HepG2 (cell line): Measurements from ENCODE around the gene SMIM43. TPM values are rescaled to one million over a fixed set of nuclear protein-coding genes. Genes with fewer than 3 reads are reported as not detected.

Source experiments
- E2F2 ChIP-seq: sonication (generic); formaldehyde crosslinking; IDR thresholded peaks from 2 replicates; pipeline ENCODE4 v1.4.0; 2020; ENCODE audit warnings: missing genetic modification reagents, borderline replicate concordance
- KDM5B ChIP-seq: sonication (generic); formaldehyde crosslinking; IDR thresholded peaks from 2 replicates; pipeline ENCODE4 v1.4.0; 2020; ENCODE audit warnings: missing genetic modification reagents, mild to moderate bottlenecking, borderline replicate concordance
- NKX3-1 ChIP-seq: sonication (generic); formaldehyde crosslinking; IDR thresholded peaks from 2 replicates; pipeline ENCODE4 v1.5.0; 2020; ENCODE audit warnings: missing genetic modification reagents
- ZNF282 ChIP-seq: fragments of 450-650 bp; IDR thresholded peaks from 2 replicates; pipeline ENCODE4 v1.6.1; 2018; ENCODE audit not compliant: partially characterized antibody
- ZNF317 ChIP-seq: sonication (generic); formaldehyde crosslinking; IDR thresholded peaks from 2 replicates; pipeline ENCODE4 v1.5.0; 2020; ENCODE audit warnings: mild to moderate bottlenecking, missing genetic modification reagents
- ZNF432 ChIP-seq: sonication (generic); formaldehyde crosslinking; IDR thresholded peaks from 2 replicates; pipeline ENCODE4 v1.5.0; 2020; ENCODE audit warnings: missing genetic modification reagents, mild to moderate bottlenecking, borderline replicate concordance
- ZNF737 ChIP-seq: sonication (generic); formaldehyde crosslinking; IDR thresholded peaks from 2 replicates; pipeline ENCODE4 v1.5.0; 2020; ENCODE audit warnings: missing genetic modification reagents, mild to moderate bottlenecking, borderline replicate concordance
- polyA plus RNA-seq, 8 experiments: library from polyadenylated mRNA; depleted of rRNA in 3 of 8; stranded (reverse) in 7 of 8; unstranded in 1 of 8; fragments of >200 nt; fragmentation: Illumina TruSeq in 4 of 8; extraction: Trizol in 4 of 8; gene quantifications; 2 replicates each; pipeline versions ENCODE4 v1.2.1 to v1.2.3, GENCODE V29; 2011 to 2016; ENCODE audit warnings: low read depth in 4 of 8, missing spikeins in 1 of 8, mixed read lengths in 1 of 8; ENCODE audit not compliant: insufficient read depth in 1 of 8
- total RNA-seq, 5 experiments: library from RNA; depleted of rRNA; stranded (reverse); fragments of >200 nt; fragmentation: Illumina TruSeq; extraction: Trizol; gene quantifications; 2 replicates each; pipeline ENCODE4 v1.2.3, GENCODE V29; 2016; ENCODE audit warnings: low read depth in 1 of 5
- TF ChIP-seq, protein P1 (sequence below), 2 experiments: fragments of 450-650 bp in 1 of 2; sonication (generic) in 1 of 2; formaldehyde crosslinking in 1 of 2; IDR thresholded peaks; 2 replicates each; pipeline versions ENCODE4 v1.6.1 to v1.8.0; 2016 to 2022; ENCODE audit warnings: antibody characterized with exemption in 1 of 2, mild to moderate bottlenecking in 1 of 2, missing genetic modification reagents in 1 of 2
- TF ChIP-seq, protein P2 (sequence below): sonication (generic); formaldehyde crosslinking; IDR thresholded peaks from 2 replicates; pipeline ENCODE4 v1.9.0; 2022; ENCODE audit warnings: missing genetic modification reagents, mild to moderate bottlenecking, borderline replicate concordance
- TF ChIP-seq, protein P3 (sequence below): sonication (generic); formaldehyde crosslinking; conservative IDR thresholded peaks from 2 replicates; pipeline ENCODE4 v1.4.0; 2020; ENCODE audit warnings: missing genetic modification reagents
- TF ChIP-seq, protein P4 (sequence below): sonication (generic); formaldehyde crosslinking; IDR thresholded peaks from 2 replicates; pipeline ENCODE4 v1.4.0; 2020; ENCODE audit warnings: low read depth, missing genetic modification reagents

The SMIM43 gene
- total and polyA plus RNA-seq, 2 of the 13 experiments (the other 11 are each of a cell fraction or from before 2014, with no cell fraction given): not detected

- TF ChIP-seq, protein P1, sequence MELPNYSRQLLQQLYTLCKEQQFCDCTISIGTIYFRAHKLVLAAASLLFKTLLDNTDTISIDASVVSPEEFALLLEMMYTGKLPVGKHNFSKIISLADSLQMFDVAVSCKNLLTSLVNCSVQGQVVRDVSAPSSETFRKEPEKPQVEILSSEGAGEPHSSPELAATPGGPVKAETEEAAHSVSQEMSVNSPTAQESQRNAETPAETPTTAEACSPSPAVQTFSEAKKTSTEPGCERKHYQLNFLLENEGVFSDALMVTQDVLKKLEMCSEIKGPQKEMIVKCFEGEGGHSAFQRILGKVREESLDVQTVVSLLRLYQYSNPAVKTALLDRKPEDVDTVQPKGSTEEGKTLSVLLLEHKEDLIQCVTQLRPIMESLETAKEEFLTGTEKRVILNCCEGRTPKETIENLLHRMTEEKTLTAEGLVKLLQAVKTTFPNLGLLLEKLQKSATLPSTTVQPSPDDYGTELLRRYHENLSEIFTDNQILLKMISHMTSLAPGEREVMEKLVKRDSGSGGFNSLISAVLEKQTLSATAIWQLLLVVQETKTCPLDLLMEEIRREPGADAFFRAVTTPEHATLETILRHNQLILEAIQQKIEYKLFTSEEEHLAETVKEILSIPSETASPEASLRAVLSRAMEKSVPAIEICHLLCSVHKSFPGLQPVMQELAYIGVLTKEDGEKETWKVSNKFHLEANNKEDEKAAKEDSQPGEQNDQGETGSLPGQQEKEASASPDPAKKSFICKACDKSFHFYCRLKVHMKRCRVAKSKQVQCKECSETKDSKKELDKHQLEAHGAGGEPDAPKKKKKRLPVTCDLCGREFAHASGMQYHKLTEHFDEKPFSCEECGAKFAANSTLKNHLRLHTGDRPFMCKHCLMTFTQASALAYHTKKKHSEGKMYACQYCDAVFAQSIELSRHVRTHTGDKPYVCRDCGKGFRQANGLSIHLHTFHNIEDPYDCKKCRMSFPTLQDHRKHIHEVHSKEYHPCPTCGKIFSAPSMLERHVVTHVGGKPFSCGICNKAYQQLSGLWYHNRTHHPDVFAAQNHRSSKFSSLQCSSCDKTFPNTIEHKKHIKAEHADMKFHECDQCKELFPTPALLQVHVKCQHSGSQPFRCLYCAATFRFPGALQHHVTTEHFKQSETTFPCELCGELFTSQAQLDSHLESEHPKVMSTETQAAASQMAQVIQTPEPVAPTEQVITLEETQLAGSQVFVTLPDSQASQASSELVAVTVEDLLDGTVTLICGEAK (IDR thresholded peaks at IDR 0.05): no peak
- TF ChIP-seq, protein P1 (CRISPR knock-in tag; IDR thresholded peaks at IDR 0.05): no peak
- TF ChIP-seq E2F2 (CRISPR knock-in tag): no peak
- no peak for TF ChIP-seq ZNF737 (CRISPR knock-in tag)
- no peak for TF ChIP-seq ZNF432 (CRISPR knock-in tag)
- TF ChIP-seq, protein P2, sequence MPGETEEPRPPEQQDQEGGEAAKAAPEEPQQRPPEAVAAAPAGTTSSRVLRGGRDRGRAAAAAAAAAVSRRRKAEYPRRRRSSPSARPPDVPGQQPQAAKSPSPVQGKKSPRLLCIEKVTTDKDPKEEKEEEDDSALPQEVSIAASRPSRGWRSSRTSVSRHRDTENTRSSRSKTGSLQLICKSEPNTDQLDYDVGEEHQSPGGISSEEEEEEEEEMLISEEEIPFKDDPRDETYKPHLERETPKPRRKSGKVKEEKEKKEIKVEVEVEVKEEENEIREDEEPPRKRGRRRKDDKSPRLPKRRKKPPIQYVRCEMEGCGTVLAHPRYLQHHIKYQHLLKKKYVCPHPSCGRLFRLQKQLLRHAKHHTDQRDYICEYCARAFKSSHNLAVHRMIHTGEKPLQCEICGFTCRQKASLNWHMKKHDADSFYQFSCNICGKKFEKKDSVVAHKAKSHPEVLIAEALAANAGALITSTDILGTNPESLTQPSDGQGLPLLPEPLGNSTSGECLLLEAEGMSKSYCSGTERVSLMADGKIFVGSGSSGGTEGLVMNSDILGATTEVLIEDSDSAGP (CRISPR knock-in tag): no peak
- no peak for TF ChIP-seq KDM5B (CRISPR knock-in tag)
- TF ChIP-seq NKX3-1 (CRISPR knock-in tag): no peak
- TF ChIP-seq, protein P3, sequence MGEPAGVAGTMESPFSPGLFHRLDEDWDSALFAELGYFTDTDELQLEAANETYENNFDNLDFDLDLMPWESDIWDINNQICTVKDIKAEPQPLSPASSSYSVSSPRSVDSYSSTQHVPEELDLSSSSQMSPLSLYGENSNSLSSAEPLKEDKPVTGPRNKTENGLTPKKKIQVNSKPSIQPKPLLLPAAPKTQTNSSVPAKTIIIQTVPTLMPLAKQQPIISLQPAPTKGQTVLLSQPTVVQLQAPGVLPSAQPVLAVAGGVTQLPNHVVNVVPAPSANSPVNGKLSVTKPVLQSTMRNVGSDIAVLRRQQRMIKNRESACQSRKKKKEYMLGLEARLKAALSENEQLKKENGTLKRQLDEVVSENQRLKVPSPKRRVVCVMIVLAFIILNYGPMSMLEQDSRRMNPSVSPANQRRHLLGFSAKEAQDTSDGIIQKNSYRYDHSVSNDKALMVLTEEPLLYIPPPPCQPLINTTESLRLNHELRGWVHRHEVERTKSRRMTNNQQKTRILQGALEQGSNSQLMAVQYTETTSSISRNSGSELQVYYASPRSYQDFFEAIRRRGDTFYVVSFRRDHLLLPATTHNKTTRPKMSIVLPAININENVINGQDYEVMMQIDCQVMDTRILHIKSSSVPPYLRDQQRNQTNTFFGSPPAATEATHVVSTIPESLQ (CRISPR knock-in tag): no peak
- no peak for TF ChIP-seq ZNF282
- TF ChIP-seq, protein P4, sequence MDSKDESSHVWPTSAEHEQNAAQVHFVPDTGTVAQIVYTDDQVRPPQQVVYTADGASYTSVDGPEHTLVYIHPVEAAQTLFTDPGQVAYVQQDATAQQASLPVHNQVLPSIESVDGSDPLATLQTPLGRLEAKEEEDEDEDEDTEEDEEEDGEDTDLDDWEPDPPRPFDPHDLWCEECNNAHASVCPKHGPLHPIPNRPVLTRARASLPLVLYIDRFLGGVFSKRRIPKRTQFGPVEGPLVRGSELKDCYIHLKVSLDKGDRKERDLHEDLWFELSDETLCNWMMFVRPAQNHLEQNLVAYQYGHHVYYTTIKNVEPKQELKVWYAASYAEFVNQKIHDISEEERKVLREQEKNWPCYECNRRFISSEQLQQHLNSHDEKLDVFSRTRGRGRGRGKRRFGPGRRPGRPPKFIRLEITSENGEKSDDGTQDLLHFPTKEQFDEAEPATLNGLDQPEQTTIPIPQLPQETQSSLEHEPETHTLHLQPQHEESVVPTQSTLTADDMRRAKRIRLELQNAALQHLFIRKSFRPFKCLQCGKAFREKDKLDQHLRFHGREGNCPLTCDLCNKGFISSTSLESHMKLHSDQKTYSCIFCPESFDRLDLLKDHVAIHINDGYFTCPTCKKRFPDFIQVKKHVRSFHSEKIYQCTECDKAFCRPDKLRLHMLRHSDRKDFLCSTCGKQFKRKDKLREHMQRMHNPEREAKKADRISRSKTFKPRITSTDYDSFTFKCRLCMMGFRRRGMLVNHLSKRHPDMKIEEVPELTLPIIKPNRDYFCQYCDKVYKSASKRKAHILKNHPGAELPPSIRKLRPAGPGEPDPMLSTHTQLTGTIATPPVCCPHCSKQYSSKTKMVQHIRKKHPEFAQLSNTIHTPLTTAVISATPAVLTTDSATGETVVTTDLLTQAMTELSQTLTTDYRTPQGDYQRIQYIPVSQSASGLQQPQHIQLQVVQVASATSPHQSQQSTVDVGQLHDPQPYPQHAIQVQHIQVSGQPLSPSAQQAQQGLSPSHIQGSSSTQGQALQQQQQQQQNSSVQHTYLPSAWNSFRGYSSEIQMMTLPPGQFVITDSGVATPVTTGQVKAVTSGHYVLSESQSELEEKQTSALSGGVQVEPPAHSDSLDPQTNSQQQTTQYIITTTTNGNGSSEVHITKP (CRISPR knock-in tag): no peak
- TF ChIP-seq ZNF317 (CRISPR knock-in tag): no peak
These were observed 24.5 kb upstream of the SMIM43 start (continued) for GRCh38 chr4:121789455-121789854.
